ENCODE data around the gene DNAH6.

DNA sequence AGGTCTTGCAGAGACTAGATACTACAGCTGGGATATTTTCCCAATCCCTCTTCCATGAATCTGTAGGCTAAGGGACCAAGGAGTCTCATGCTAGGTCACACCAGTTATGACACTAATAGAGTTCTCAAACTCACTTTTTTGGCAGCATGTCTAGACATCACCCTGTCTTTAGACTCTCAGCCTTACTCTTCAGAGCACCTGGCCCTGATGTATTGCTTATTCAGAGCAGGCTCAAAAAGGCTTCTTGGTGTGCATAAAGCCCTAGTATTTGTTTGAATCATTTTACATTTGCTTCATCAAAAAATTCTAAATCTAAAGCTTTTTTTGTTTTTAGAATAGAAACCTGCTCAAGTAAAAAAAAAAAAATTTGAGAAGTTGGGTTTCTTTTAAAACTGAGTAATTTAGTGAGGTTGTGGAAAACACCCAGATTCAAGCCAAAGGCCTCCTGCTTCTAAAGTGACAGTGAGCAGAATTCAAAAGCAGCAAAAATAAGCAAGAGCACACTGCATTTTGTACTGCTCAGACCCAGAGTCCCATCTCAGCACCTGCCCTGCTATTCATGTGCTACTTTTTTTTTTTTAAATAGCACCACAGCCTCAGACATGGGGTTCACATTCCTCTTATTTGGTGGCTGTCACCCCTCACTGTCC, 18.0 kb upstream of the DNAH6 start:
- TF ChIP-seq, protein P1, sequence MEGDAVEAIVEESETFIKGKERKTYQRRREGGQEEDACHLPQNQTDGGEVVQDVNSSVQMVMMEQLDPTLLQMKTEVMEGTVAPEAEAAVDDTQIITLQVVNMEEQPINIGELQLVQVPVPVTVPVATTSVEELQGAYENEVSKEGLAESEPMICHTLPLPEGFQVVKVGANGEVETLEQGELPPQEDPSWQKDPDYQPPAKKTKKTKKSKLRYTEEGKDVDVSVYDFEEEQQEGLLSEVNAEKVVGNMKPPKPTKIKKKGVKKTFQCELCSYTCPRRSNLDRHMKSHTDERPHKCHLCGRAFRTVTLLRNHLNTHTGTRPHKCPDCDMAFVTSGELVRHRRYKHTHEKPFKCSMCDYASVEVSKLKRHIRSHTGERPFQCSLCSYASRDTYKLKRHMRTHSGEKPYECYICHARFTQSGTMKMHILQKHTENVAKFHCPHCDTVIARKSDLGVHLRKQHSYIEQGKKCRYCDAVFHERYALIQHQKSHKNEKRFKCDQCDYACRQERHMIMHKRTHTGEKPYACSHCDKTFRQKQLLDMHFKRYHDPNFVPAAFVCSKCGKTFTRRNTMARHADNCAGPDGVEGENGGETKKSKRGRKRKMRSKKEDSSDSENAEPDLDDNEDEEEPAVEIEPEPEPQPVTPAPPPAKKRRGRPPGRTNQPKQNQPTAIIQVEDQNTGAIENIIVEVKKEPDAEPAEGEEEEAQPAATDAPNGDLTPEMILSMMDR (IDR thresholded peaks at IDR 0.05; ENCODE audit: borderline replicate concordance, extremely low read depth, low read length, poor library complexity, severe bottlenecking): no peak
- no peak for TF ChIP-seq EZH2 (IDR thresholded peaks at IDR 0.05; ENCODE audit: borderline replicate concordance, low read depth, low read length, severe bottlenecking)

Measured in DND-41 (cell line).